ENCODE data around the gene CACNA1A.

The CACNA1A gene

GRCh38 chr19:13356686-13357280, 149.5 kb downstream of the CACNA1A start:
- no peak for DNase-seq

GRCh38 chr19:13356185-13356584, 150.1 kb downstream of the CACNA1A start:
- DNase-seq, result no peak

DNA sequence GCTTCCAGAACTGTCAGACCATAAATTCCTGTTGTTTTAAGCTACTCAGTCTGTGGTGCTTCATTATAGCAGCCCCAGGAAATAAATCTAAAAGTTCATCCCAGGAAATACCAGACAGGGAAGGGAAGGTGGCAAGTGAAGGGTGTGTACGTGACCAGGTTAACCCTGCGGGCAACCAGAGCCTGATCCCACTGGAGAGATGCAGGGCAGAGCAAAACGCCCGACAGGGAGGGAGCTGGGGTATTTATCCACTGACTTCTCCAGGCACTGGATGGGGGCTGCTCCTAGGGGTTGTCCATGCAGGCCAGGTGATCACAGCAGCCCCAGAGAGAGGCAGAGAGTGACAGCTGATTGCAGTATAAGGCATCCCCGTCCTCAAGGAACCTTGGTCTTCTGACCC, 150.9 kb downstream of the CACNA1A start:
- DNase-seq, result no peak

GRCh38 chr19:13353625-13354024, 152.7 kb downstream of the CACNA1A start:
- no peak for DNase-seq

DNA sequence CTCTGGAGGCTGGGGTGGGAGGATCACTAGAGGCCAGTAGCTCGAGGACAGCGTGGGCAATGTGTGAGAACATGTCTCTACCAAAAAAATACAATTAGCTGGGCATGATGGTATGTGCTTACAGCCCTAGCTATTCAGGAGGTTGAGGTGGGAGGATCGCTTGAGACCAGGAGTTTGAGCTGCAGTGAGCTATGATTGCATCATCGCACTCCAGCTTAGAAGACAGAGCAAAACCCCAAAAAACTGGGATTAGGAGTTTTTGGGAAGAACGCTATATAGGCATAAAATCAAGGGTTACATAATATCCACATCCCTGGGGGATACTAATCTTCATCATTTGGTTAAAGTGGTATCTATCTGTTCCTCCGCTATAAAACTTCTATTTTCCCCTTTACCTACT, 155.5 kb downstream of the CACNA1A start:
- no peak for DNase-seq

DNA sequence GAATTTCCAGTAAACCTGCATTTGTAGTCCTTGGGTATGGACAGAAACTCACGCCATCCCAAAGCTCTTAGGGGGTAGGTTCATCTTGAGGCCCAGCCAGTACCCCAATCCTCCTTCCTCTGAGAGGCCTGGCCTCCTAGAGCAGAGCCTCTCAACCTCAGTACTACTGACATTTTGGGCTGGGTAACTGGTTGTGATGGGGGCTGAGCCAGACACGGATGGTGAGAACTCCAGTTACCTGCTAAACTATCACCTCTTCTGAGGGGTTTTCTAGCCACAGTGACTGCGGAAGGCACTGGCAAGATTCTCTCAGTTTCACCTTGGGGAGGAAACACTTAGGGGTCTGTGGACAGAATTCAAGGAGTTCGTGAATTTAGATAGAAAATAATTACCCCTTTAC, 156.2 kb downstream of the CACNA1A start:
- no peak for DNase-seq

DNA sequence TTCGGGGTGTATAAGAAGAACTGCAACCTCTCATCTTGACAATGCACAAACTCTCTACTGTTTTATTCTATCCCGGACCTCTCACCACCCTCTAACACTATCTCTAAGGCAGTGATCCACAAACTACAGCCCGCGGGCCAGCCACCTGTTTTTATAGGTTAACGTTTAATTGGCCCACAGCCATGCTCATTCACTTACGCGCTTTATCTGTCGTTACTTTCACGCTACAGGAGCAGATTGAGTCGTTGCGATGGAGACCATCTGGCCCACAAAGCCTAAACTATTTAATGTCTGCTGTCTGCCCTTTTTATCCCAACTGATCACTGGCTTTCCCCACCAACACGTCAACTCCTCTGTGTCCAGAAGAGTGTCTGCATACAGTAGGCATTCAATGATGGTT, 158.9 kb downstream of the CACNA1A start:
- DNase-seq, result no peak

- no peak for DNase-seq
These were observed 162.8 kb downstream of the CACNA1A start for GRCh38 chr19:13343514-13343913.

DNA sequence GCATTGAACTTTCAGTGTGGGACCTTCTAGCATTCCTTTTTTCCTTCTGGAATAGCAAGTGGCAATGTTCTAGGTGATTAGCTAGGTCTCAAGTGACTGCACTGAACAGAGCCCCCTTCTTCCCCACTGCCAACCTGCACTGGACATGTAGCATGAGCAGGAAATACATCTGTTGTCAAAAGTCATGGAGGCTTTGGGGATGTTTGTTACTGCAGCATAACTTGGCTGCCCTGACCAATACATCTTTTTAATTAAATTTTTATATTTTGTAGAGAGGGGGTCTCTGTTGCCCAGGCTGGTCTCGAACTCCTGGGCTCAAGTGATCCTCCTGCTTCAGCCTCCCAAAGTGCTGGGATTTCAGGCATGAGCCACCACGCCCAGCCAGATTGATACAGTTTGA, 163.6 kb downstream of the CACNA1A start:
- DNase-seq, result no peak

- DNase-seq, result no peak
These were observed 166.4 kb downstream of the CACNA1A start for GRCh38 chr19:13339869-13340268.

DNA sequence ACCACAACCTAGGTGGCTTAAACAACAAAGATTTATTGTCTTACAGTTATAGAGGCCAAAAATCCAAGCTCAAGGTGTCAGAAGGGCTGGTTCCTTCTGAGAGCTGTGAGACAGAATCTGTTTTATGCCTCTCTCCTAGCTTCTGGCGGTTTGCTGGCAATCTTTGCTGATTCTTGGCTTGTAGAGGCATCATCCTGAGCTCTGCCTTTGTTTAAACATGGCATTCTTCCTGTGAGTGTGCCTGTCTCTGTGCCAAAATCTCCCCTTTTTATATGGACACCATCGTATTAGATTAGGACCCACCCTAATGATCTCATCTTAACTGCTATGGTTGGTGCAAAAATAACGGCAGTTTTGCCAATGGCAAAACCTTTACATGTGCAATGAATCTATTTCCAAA, 169.1 kb downstream of the CACNA1A start:
- no peak for DNase-seq

- DNase-seq, result no peak
These were observed 171.3 kb downstream of the CACNA1A start for GRCh38 chr19:13334801-13335481.

- DNase-seq, result no peak
These were observed 176.0 kb downstream of the CACNA1A start for GRCh38 chr19:13330285-13330684.

GRCh38 chr19:13329766-13330165, 176.5 kb downstream of the CACNA1A start:
- no peak for DNase-seq

DNA sequence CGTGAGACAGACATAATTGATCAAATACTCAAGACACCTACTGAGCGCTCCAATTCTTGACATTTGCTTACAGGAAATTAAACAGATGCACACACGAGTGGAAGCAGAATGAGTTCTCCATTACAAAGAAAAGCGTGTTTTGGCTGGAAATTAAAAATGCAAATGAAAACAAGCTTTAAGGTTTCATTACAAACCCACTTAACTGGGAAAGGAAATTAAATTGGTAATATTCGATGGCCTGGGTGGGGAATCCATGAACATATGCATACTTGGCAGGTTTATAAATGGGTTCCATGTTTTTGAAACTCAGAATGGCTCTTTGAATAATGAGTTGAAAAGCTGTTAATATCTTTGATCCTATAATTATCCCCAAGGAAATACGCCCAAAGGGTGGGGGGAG, 178.0 kb downstream of the CACNA1A start:
- no peak for DNase-seq

DNA sequence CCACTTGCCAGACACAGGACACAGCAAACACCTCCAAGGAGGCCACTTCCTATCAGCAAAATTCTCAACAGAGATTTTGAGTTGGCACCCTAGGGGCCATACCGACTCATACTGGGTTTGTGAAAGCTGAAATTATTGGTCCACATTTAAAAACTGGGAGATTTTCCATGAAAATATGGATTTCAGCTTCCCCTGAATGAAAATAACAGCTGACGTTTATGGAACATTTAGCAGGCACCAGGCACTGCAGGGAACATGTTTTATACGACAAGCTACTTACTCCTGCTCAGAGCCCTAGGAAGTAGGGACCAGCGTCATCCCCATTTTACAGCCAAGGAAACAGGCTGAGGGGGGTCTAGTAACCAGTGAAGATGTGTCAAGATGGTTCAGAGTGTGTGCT, 186.8 kb downstream of the CACNA1A start:
- no peak for DNase-seq

DNA sequence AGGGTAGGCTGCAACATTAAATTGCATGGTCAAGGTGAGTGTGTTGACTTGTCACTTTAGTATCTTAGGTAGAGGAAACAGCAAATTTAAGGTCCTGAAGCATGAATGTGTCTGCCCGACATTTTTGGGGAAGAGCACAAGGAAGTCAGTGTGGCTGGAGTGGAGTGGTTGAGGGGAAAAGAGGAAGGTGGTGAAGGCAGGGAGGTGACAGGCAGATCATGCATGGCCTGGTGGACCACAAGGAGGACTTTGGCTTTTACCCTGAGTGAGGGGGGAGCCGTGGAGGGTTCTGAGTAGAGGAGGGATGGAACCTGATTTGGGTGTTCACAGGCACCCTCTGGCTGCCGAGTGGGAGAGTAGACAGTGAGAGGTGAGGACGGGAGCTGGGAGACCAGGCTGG, 188.1 kb downstream of the CACNA1A start:
- no peak for DNase-seq

DNA sequence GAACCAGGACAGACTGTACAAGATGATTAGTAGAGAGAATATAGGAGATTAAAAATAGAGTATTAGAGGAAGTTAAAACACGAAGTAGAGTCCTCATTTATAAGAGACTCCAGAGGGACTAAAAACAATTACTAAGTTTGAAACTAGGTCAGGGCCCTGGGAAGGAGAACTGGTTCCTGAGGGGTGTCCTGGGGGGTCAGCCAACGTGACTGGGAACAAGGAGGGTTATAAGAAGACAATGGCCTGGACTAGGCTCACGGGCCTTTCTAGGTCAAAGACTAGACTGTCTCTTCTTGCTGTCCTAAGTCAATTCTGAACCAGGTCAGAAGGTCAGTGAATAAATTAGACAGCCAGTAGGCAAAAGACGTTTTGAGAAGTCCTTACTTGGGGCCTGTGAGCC, 190.8 kb downstream of the CACNA1A start:
- DNase-seq, result no peak

GRCh38 chr19:13314761-13315160, 191.5 kb downstream of the CACNA1A start:
- DNase-seq, result no peak

GRCh38 chr19:13313875-13314274, 192.4 kb downstream of the CACNA1A start:
- no peak for DNase-seq

GRCh38 chr19:13309864-13310263, 196.4 kb downstream of the CACNA1A start:
- no peak for DNase-seq

GRCh38 chr19:13303381-13304129, 202.7 kb downstream of the CACNA1A start:
- DNase-seq, result no peak

- no peak for DNase-seq
These were observed 203.6 kb downstream of the CACNA1A start for GRCh38 chr19:13302526-13303270.

Data from DMS79 treated with DMSO at 0.1 percent for 48 hours (cell line).